ENCODE data around the gene TRIP10. TPM values are rescaled to one million over a fixed set of nuclear protein-coding genes. Genes with fewer than 3 reads are reported as not detected.

The TRIP10 gene
- total and polyA plus RNA-seq, 4 donors, result 3.4 to 9.9 (median 7.4) TPM

DNA sequence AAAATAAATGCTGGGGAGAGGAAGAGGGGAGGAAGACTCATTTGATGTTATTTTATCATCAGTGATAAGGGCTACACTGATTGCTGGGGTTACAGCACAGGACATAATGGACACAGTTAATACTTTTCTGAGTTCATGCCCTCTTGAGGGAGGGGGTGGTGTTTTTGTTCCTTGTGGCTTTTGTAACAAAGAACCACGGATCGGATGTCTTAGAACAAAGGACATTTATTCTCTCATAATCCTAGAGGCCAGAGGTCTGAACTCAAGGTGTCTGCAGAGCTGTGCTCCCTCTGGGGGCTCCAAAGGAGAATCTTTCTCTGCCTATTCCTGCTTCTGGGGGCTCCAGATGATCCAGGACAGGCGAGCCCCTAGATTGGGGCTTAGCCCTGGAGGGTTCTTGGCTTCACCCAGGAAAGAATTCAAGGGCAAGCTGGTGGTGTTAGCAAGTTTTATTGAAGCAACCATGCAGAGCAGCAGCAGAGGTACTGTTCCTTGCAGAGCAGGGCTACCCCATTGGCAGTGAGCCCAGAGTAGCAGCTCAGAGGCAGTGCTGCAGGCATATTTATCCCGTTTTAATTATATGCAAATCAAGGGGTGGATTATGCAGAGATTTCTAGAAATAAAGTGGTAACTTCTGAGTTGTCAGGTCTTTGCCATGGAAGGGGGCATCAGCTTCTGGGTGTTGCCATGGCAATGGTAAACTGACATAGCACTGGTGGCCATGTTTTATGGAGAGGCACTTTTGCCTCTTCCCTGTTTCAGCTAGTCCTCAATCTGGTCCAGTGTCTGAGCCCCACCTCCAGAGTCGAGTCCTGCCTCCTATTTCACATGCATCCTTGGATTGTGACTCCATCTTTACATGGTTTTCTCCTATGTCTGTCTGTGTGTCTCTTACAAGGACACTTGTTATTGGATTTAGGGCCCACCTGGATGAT, 51.0 kb downstream of the TRIP10 start:
- peaks cover 0 to 2% (median 0%) of the 10 kb centered on the region in 4 donors for H3K27me3 ChIP-seq (ENCODE audit: control insufficient read depth in 4 of 4, insufficient read depth in 4 of 4, low read length in 3 of 4)
- 50% methylated on average over 5 of the region's 5 CpGs for WGBS
- no peak overlapping the region for H3K4me3 ChIP-seq (ENCODE audit: low read depth in 1 of 3, low read length in 3 of 3)
- H3K27ac ChIP-seq (ENCODE audit: low read depth in 1 of 2, low read length in 2 of 2), result no peak overlapping the region
- no peak for DNase-seq (ENCODE audit: low spot score)
- no peak for TF ChIP-seq SP1 (IDR thresholded peaks at IDR 0.05)
- TF ChIP-seq HNF4A (conservative IDR thresholded peaks at IDR 0.05), result no peak
- TF ChIP-seq YY1 (IDR thresholded peaks at IDR 0.05), result no peak
- no peak for TF ChIP-seq HNF4G (IDR thresholded peaks at IDR 0.05)
- no peak for TF ChIP-seq FOXA2 (IDR thresholded peaks at IDR 0.05)
- no peak for TF ChIP-seq JUND (IDR thresholded peaks at IDR 0.05)
- TF ChIP-seq, protein P1, sequence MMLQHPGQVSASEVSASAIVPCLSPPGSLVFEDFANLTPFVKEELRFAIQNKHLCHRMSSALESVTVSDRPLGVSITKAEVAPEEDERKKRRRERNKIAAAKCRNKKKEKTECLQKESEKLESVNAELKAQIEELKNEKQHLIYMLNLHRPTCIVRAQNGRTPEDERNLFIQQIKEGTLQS (IDR thresholded peaks at IDR 0.05), result no peak
- TF ChIP-seq, protein P2, sequence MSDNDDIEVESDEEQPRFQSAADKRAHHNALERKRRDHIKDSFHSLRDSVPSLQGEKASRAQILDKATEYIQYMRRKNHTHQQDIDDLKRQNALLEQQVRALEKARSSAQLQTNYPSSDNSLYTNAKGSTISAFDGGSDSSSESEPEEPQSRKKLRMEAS (IDR thresholded peaks at IDR 0.05), result no peak
- TF ChIP-seq, protein P3, sequence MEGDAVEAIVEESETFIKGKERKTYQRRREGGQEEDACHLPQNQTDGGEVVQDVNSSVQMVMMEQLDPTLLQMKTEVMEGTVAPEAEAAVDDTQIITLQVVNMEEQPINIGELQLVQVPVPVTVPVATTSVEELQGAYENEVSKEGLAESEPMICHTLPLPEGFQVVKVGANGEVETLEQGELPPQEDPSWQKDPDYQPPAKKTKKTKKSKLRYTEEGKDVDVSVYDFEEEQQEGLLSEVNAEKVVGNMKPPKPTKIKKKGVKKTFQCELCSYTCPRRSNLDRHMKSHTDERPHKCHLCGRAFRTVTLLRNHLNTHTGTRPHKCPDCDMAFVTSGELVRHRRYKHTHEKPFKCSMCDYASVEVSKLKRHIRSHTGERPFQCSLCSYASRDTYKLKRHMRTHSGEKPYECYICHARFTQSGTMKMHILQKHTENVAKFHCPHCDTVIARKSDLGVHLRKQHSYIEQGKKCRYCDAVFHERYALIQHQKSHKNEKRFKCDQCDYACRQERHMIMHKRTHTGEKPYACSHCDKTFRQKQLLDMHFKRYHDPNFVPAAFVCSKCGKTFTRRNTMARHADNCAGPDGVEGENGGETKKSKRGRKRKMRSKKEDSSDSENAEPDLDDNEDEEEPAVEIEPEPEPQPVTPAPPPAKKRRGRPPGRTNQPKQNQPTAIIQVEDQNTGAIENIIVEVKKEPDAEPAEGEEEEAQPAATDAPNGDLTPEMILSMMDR (IDR thresholded peaks at IDR 0.05; ENCODE audit: low read depth, low read length, missing input control), result no peak
- no peak for TF ChIP-seq RAD21 (IDR thresholded peaks at IDR 0.05)
- H3K9me3 ChIP-seq (ENCODE audit: control insufficient read depth in 4 of 4, low read length in 3 of 4), result peaks cover 0 to 3% (median under 1%) of the 10 kb centered on the region in 4 donors
- no peaks in the 10 kb centered on the region for H3K36me3 ChIP-seq (ENCODE audit: control insufficient read depth in 4 of 4, insufficient read depth in 3 of 4, low read depth in 1 of 4, low read length in 3 of 4)
- H3K4me1 ChIP-seq (ENCODE audit: control insufficient read depth in 4 of 4, insufficient read depth in 4 of 4, low read length in 3 of 4), result no peaks in the 10 kb centered on the region
- no peak overlapping the region for H3K9ac ChIP-seq (ENCODE audit: low read depth in 1 of 2, low read length in 2 of 2)

DNA sequence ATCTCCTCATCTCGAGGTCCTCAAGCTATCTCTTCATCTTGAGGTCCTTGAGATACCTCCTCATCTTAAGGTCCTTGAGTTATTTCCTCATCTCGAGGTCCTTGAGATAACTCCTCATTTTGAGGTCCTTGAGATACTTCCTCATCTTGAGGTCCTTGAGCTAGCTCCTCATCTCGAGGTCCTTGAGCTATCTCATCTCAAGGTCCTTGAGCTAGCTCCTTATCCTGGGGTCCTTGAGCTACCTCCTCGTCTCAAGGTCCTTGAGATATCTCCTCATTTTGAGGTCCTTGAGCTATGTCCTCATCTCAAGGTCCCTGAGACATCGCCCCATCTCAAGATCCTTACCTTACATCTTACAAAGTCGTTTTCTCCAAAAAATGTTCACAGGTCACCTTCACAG, 51.8 kb downstream of the TRIP10 start:
- no peaks in the 10 kb centered on the region for H3K4me1 ChIP-seq (ENCODE audit: control insufficient read depth in 4 of 4, insufficient read depth in 4 of 4, low read length in 3 of 4)
- no peak overlapping the region for H3K27ac ChIP-seq (ENCODE audit: low read depth in 1 of 2, low read length in 2 of 2)
- peaks cover 0 to 3% (median under 1%) of the 10 kb centered on the region in 4 donors for H3K9me3 ChIP-seq (ENCODE audit: control insufficient read depth in 4 of 4, low read length in 3 of 4)
- H3K4me3 ChIP-seq (ENCODE audit: low read depth in 1 of 3, low read length in 3 of 3), result no peak overlapping the region
- no peak for DNase-seq (ENCODE audit: low spot score)
- WGBS, result 62% methylated on average over 6 of the region's 6 CpGs
- peaks cover 0 to 2% (median 0%) of the 10 kb centered on the region in 4 donors for H3K27me3 ChIP-seq (ENCODE audit: control insufficient read depth in 4 of 4, insufficient read depth in 4 of 4, low read length in 3 of 4)
- TF ChIP-seq, protein P1 (IDR thresholded peaks at IDR 0.05), result no peak
- TF ChIP-seq RAD21 (IDR thresholded peaks at IDR 0.05) (no peak), RXRA (IDR thresholded peaks at IDR 0.05) (no peak), GABPA (IDR thresholded peaks at IDR 0.05 in 1 of 2, conservative IDR thresholded peaks at IDR 0.05 in 1 of 2) (no peak), NR2F2 (IDR thresholded peaks at IDR 0.05) (no peak), JUND (IDR thresholded peaks at IDR 0.05) (no peak), YY1 (IDR thresholded peaks at IDR 0.05) (no peak), HNF4G (IDR thresholded peaks at IDR 0.05) (no peak), TAF1 (conservative IDR thresholded peaks at IDR 0.05) (no peak), HNF4A (conservative IDR thresholded peaks at IDR 0.05) (no peak), FOXA2 (IDR thresholded peaks at IDR 0.05) (no peak), EGR1 (IDR thresholded peaks at IDR 0.05; ENCODE audit: low read depth in 2 of 2) (no peak), FOXA1 (IDR thresholded peaks at IDR 0.05) (no peak), SP1 (IDR thresholded peaks at IDR 0.05) (no peak)
- TF ChIP-seq, protein P3 (IDR thresholded peaks at IDR 0.05; ENCODE audit: low read depth, low read length, missing input control), result no peak
- TF ChIP-seq, protein P2 (IDR thresholded peaks at IDR 0.05), result no peak
- TF ChIP-seq, protein P4, sequence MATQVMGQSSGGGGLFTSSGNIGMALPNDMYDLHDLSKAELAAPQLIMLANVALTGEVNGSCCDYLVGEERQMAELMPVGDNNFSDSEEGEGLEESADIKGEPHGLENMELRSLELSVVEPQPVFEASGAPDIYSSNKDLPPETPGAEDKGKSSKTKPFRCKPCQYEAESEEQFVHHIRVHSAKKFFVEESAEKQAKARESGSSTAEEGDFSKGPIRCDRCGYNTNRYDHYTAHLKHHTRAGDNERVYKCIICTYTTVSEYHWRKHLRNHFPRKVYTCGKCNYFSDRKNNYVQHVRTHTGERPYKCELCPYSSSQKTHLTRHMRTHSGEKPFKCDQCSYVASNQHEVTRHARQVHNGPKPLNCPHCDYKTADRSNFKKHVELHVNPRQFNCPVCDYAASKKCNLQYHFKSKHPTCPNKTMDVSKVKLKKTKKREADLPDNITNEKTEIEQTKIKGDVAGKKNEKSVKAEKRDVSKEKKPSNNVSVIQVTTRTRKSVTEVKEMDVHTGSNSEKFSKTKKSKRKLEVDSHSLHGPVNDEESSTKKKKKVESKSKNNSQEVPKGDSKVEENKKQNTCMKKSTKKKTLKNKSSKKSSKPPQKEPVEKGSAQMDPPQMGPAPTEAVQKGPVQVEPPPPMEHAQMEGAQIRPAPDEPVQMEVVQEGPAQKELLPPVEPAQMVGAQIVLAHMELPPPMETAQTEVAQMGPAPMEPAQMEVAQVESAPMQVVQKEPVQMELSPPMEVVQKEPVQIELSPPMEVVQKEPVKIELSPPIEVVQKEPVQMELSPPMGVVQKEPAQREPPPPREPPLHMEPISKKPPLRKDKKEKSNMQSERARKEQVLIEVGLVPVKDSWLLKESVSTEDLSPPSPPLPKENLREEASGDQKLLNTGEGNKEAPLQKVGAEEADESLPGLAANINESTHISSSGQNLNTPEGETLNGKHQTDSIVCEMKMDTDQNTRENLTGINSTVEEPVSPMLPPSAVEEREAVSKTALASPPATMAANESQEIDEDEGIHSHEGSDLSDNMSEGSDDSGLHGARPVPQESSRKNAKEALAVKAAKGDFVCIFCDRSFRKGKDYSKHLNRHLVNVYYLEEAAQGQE (IDR thresholded peaks at IDR 0.05), result no peak
- TF ChIP-seq, protein P5, sequence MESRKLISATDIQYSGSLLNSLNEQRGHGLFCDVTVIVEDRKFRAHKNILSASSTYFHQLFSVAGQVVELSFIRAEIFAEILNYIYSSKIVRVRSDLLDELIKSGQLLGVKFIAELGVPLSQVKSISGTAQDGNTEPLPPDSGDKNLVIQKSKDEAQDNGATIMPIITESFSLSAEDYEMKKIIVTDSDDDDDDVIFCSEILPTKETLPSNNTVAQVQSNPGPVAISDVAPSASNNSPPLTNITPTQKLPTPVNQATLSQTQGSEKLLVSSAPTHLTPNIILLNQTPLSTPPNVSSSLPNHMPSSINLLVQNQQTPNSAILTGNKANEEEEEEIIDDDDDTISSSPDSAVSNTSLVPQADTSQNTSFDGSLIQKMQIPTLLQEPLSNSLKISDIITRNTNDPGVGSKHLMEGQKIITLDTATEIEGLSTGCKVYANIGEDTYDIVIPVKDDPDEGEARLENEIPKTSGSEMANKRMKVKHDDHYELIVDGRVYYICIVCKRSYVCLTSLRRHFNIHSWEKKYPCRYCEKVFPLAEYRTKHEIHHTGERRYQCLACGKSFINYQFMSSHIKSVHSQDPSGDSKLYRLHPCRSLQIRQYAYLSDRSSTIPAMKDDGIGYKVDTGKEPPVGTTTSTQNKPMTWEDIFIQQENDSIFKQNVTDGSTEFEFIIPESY (IDR thresholded peaks at IDR 0.05), result no peak
- no peaks in the 10 kb centered on the region for H3K36me3 ChIP-seq (ENCODE audit: control insufficient read depth in 4 of 4, insufficient read depth in 3 of 4, low read depth in 1 of 4, low read length in 3 of 4)
- no peak overlapping the region for H3K9ac ChIP-seq (ENCODE audit: low read depth in 1 of 2, low read length in 2 of 2)
